GM12878 (cell line): Measurements from ENCODE around the gene PHC2. TPM values are rescaled to one million over a fixed set of nuclear protein-coding genes. Genes with fewer than 3 reads are reported as not detected.
A peak's percentile ranks its signal among the peaks of the same experiment; 100 is the strongest.

ENCODE experiments used
- CBFB ChIP-seq: IDR thresholded peaks from 2 replicates; pipeline ENCODE4 v1.6.1; 2016; ENCODE audit warnings: antibody characterized with exemption, low read depth
- DPF2 ChIP-seq: fragments of 450-650 bp; IDR thresholded peaks from 2 replicates; pipeline ENCODE4 v1.6.1; 2017; ENCODE audit warnings: mild to moderate bottlenecking
- ESRRA ChIP-seq: IDR thresholded peaks from 2 replicates; pipeline ENCODE4 v1.6.1; 2012; ENCODE audit warnings: mild to moderate bottlenecking, low read length, improper control_type of control experiment
- HDAC2 ChIP-seq: fragments of 200-600 bp; sonication (generic); IDR thresholded peaks from 2 replicates; pipeline ENCODE4 v1.6.1; 2017
- HDAC6 ChIP-seq: fragments of 200-600 bp; sonication (generic); IDR thresholded peaks from one replicate; pipeline ENCODE4 v1.8.0; 2017; ENCODE audit warnings: antibody characterized with exemption; ENCODE audit not compliant: unreplicated experiment
- MTA2 ChIP-seq: fragments of 450-650 bp; IDR thresholded peaks from 2 replicates; pipeline ENCODE4 v1.6.1; 2016; ENCODE audit warnings: low read depth, mild to moderate bottlenecking, moderate library complexity
- NFYB ChIP-seq: IDR thresholded peaks from 2 replicates; pipeline ENCODE4 v1.6.1; 2011; ENCODE audit warnings: low read depth, mild to moderate bottlenecking, low read length, improper control_type of control experiment, moderate library complexity; ENCODE audit not compliant: insufficient read depth
- NR2C1 ChIP-seq: fragments of 450-650 bp; IDR thresholded peaks from 2 replicates; pipeline ENCODE4 v1.6.1; 2017; ENCODE audit warnings: antibody characterized with exemption, mild to moderate bottlenecking, moderate library complexity
- NR2C2 ChIP-seq: IDR thresholded peaks from 2 replicates; pipeline ENCODE4 v1.6.1; 2011; ENCODE audit warnings: borderline replicate concordance, low read depth; ENCODE audit not compliant: control insufficient read depth, insufficient read length
- RAD21 ChIP-seq: IDR thresholded peaks from 2 replicates; pipeline ENCODE4 v1.6.1; 2011; ENCODE audit warnings: mild to moderate bottlenecking, low read depth, low read length, moderate library complexity; ENCODE audit not compliant: insufficient read depth
- SIX5 ChIP-seq: IDR thresholded peaks from 2 replicates; pipeline ENCODE4 v1.6.1; 2011; ENCODE audit warnings: mild to moderate bottlenecking, low read depth, low read length, moderate library complexity; ENCODE audit not compliant: severe bottlenecking
- SUZ12 ChIP-seq: fragments of 200-600 bp; sonication (generic); IDR thresholded peaks from one replicate; pipeline ENCODE4 v1.6.1; 2018; ENCODE audit warnings: antibody characterized with exemption, mild to moderate bottlenecking; ENCODE audit not compliant: unreplicated experiment
- TCF3 ChIP-seq: IDR thresholded peaks from 2 replicates; pipeline ENCODE4 v1.6.1; 2012; ENCODE audit warnings: low read depth, mild to moderate bottlenecking, low read length, borderline replicate concordance; ENCODE audit not compliant: insufficient read depth
- USF2 ChIP-seq: IDR thresholded peaks from 2 replicates; pipeline ENCODE4 v1.6.1; 2011; ENCODE audit warnings: low read depth, low read length, improper control_type of control experiment, borderline replicate concordance
- ZBTB11 ChIP-seq: fragments of 450-650 bp; formaldehyde crosslinking; IDR thresholded peaks from 2 replicates; pipeline ENCODE4 v1.5.0; 2022; ENCODE audit warnings: mild to moderate bottlenecking, missing genetic modification characterization
- ZNF207 ChIP-seq: fragments of 450-650 bp; IDR thresholded peaks from 2 replicates; pipeline ENCODE4 v1.6.1; 2014; ENCODE audit warnings: antibody characterized with exemption, mild to moderate bottlenecking, borderline replicate concordance
- ZSCAN29 ChIP-seq: fragments of 450-650 bp; IDR thresholded peaks from 2 replicates; pipeline ENCODE4 v1.6.1; 2017; ENCODE audit warnings: mild to moderate bottlenecking, moderate library complexity
- polyA plus RNA-seq, 11 experiments: library from polyadenylated mRNA; depleted of rRNA in 4 of 11; unstranded in 6 of 11; stranded (reverse) in 5 of 11; fragments of >200 nt; fragmentation: Nextera tagmentation in 4 of 11; fragmentation: Illumina TruSeq in 1 of 11; extraction: Ambion mirVana in 4 of 11; extraction: Trizol in 1 of 11; gene quantifications; 1 replicate in 1 of 11; 2 replicates in 10 of 11; pipeline versions ENCODE4 v1.2.1 to v1.2.3, GENCODE V29; 2011 to 2016; ENCODE audit warnings: inconsistent platforms in 2 of 11, missing spikeins in 2 of 11, low read depth in 1 of 11
- total RNA-seq, 4 experiments: library from RNA; depleted of rRNA in 3 of 4; stranded (reverse); fragments of >200 nt in 3 of 4; fragmentation: Illumina TruSeq in 1 of 4; extraction: Trizol in 1 of 4; gene quantifications; 2 replicates each; pipeline versions ENCODE4 v1.2.1 to v1.2.3, GENCODE V29; 2013 to 2021
- TF ChIP-seq, protein P1 (sequence below): IDR thresholded peaks from 2 replicates; pipeline ENCODE4 v1.6.1; 2011; ENCODE audit warnings: borderline replicate concordance, low read depth, mild to moderate bottlenecking, moderate library complexity, mixed read lengths, low read length; ENCODE audit not compliant: insufficient read depth; ENCODE audit errors: extremely low read length
- TF ChIP-seq, protein P2 (sequence below): IDR thresholded peaks from 2 replicates; pipeline ENCODE4 v1.6.1; 2012; ENCODE audit warnings: low read depth, low read length, improper control_type of control experiment
- TF ChIP-seq, protein P3 (sequence below): fragments of 450-650 bp; IDR thresholded peaks from 2 replicates; pipeline ENCODE4 v1.6.1; 2017; ENCODE audit warnings: mild to moderate bottlenecking, moderate library complexity

The PHC2 gene
- total and polyA plus RNA-seq, 10 of the 15 experiments (the other 5 are each of a cell fraction or from before 2014, with no cell fraction given): 2.0 to 35.9 (median 16.4) TPM

GRCh38 chr1:33430692-33431593, at the start of gene PHC2 (continued):
- TF ChIP-seq ZBTB11 (CRISPR knock-in tag) (no peak), TCF3 (no peak), RAD21 (no peak), ZSCAN29 (no peak), DPF2 (no peak; the same call in 1 of the 2 replicates), NFYB (0 out of 2 replicates have a peak, but pooled peaks have one; percentile 25), HDAC6 (no peak), SIX5 (no peak), NR2C1 (no peak), CBFB (no peak), SUZ12 (no peak), USF2 (peak; percentile 75), HDAC2 (no peak), ZNF207 (no peak), ESRRA (no peak), MTA2 (no peak), NR2C2 (no peak)
- TF ChIP-seq, protein P1, sequence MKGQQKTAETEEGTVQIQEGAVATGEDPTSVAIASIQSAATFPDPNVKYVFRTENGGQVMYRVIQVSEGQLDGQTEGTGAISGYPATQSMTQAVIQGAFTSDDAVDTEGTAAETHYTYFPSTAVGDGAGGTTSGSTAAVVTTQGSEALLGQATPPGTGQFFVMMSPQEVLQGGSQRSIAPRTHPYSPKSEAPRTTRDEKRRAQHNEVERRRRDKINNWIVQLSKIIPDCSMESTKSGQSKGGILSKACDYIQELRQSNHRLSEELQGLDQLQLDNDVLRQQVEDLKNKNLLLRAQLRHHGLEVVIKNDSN: peak; percentile 94
- TF ChIP-seq, protein P2, sequence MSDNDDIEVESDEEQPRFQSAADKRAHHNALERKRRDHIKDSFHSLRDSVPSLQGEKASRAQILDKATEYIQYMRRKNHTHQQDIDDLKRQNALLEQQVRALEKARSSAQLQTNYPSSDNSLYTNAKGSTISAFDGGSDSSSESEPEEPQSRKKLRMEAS: peak; percentile 68; the same call in 1 of the 2 replicates
- TF ChIP-seq, protein P3, sequence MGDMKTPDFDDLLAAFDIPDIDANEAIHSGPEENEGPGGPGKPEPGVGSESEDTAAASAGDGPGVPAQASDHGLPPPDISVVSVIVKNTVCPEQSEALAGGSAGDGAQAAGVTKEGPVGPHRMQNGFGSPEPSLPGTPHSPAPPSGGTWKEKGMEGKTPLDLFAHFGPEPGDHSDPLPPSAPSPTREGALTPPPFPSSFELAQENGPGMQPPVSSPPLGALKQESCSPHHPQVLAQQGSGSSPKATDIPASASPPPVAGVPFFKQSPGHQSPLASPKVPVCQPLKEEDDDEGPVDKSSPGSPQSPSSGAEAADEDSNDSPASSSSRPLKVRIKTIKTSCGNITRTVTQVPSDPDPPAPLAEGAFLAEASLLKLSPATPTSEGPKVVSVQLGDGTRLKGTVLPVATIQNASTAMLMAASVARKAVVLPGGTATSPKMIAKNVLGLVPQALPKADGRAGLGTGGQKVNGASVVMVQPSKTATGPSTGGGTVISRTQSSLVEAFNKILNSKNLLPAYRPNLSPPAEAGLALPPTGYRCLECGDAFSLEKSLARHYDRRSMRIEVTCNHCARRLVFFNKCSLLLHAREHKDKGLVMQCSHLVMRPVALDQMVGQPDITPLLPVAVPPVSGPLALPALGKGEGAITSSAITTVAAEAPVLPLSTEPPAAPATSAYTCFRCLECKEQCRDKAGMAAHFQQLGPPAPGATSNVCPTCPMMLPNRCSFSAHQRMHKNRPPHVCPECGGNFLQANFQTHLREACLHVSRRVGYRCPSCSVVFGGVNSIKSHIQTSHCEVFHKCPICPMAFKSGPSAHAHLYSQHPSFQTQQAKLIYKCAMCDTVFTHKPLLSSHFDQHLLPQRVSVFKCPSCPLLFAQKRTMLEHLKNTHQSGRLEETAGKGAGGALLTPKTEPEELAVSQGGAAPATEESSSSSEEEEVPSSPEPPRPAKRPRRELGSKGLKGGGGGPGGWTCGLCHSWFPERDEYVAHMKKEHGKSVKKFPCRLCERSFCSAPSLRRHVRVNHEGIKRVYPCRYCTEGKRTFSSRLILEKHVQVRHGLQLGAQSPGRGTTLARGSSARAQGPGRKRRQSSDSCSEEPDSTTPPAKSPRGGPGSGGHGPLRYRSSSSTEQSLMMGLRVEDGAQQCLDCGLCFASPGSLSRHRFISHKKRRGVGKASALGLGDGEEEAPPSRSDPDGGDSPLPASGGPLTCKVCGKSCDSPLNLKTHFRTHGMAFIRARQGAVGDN: no peak
